Uterus (tissue), 4 donors: Measurements from ENCODE around the gene C2CD2L. TPM values are rescaled to one million over a fixed set of nuclear protein-coding genes. Genes with fewer than 3 reads are reported as not detected.
A peak's percentile ranks its signal among the peaks of the same experiment; 100 is the strongest.
"Not testable (repeated sequence)": the region's sequence is repeated elsewhere in the genome, so short reads cannot be mapped to it uniquely, and the experiment has no call there.

ENCODE experiments used
- DNase-seq, 2 donors: peaks; one replicate each; pipeline ENCODE4 v3.0.0-alpha.2; 2019 to 2020
- H3K27ac ChIP-seq, 2 donors: fragments of 200-600 bp; sonication (generic); 1 replicate in 1 of 2; 2 replicates in 1 of 2; pipeline ENCODE4 v1.5.1; 2016 to 2018
- H3K27me3 ChIP-seq, 2 donors: fragments of 200-600 bp; sonication (generic); one replicate each; pipeline ENCODE4 v1.5.1; 2018 to 2019; ENCODE audit warnings: control low read depth in 1 of 2
- H3K36me3 ChIP-seq, 2 donors: fragments of 200-600 bp; sonication (generic); one replicate each; pipeline ENCODE4 v1.5.1; 2019; ENCODE audit warnings: control low read depth in 1 of 2
- H3K4me1 ChIP-seq, 2 donors: fragments of 200-600 bp; sonication (generic); one replicate each; pipeline ENCODE4 v1.5.1; 2018 to 2019; ENCODE audit warnings: control low read depth in 1 of 2
- H3K4me3 ChIP-seq, 2 donors: fragments of 200-600 bp; sonication (generic); 1 replicate in 1 of 2; 2 replicates in 1 of 2; pipeline ENCODE4 v1.5.1; 2018 to 2019; ENCODE audit warnings: mild to moderate bottlenecking in 1 of 2
- H3K9me3 ChIP-seq, 2 donors: fragments of 200-600 bp; sonication (generic); one replicate each; pipeline ENCODE4 v1.5.1; 2019; ENCODE audit warnings: control low read depth in 1 of 2
- CTCF ChIP-seq, 4 experiments: fragments of 200-600 bp in 2 of 4; fragments of 450-650 bp in 2 of 4; sonication (generic) in 2 of 4; IDR thresholded peaks; one replicate each; pipeline ENCODE4 v1.5.1; 2016 to 2019; ENCODE audit warnings: antibody characterized with exemption in 4 of 4, mild to moderate bottlenecking in 2 of 4, moderate library complexity in 1 of 4
- POLR2A ChIP-seq, 2 donors: fragments of 450-650 bp; IDR thresholded peaks; one replicate each; pipeline ENCODE4 v1.6.1; 2016; ENCODE audit warnings: antibody characterized with exemption in 2 of 2, mild to moderate bottlenecking in 1 of 2, moderate library complexity in 1 of 2
- intact Hi-C: fragments of 100-400 bp; cut with DNase I; formaldehyde crosslinking; loops from one replicate; pipeline ENCODE4 v1.15.1; 2023; ENCODE audit warnings: low total_unique reads
- total RNA-seq, 4 donors: library from RNA; depleted of rRNA in 3 of 4; stranded (reverse); fragments of >200 nt in 3 of 4; gene quantifications; one replicate each; pipeline versions ENCODE4 v1.1.0 to v1.2.4, GENCODE V29; 2014 to 2023
- donor health status: DM: yes; HTN: yes; CAD: no.

C2CD2L gene
- total RNA-seq, 4 donors from 2014 or later, result 1.8 to 14.3 (median 2.7) TPM

DNA sequence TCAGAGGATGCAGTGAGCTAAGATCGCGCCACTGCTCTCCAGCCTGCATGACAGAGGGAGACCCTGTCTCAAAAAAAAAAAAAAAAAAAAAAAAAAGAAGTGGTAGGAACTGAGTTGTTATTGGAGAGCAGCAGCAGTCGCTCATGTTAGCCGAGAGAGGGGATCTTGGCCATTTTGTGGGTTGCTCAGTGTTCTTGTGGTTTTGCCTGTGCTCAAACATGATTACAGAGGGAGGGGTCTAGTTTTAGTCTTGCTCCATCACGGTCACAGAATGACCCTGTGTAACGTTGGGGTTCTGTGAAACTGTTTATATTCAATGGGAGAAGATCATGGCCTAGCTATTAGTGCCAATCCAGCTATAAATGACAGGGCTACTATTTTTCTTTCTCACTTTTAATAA, 7.4 kb upstream of the C2CD2L start:
- no peak for TF ChIP-seq CTCF (IDR thresholded peaks at IDR 0.05)
- TF ChIP-seq POLR2A (IDR thresholded peaks at IDR 0.05), result no peak
- no peak overlapping the region for H3K27ac ChIP-seq
- DNase-seq, result no peak
- no peaks in the 10 kb centered on the region for H3K36me3 ChIP-seq
- no peaks in the 10 kb centered on the region for H3K9me3 ChIP-seq
- no peak overlapping the region for H3K4me3 ChIP-seq
- H3K27me3 ChIP-seq, result no peaks in the 10 kb centered on the region
- peaks cover 0 to 12% of the 10 kb centered on the region in 2 donors for H3K4me1 ChIP-seq
- intact Hi-C loops, result loop anchor here (10.0 kb wide), 1 partner anchor 235 kb away; the partner anchor contains the start of gene RNF26

- Histone ChIP-seq H3K27me3 (no peaks in the 10 kb centered on the region), H3K36me3 (no peaks in the 10 kb centered on the region), H3K9me3 (no peaks in the 10 kb centered on the region), H3K4me3 (peak overlapping the region; percentile 63 to 86), H3K27ac (no peak overlapping the region), H3K4me1 (peaks cover 0 to 12% of the 10 kb centered on the region in 2 donors)
- intact Hi-C loops, result no loop called here
- no peak for DNase-seq
- TF ChIP-seq CTCF (IDR thresholded peaks at IDR 0.05) (no peak), POLR2A (IDR thresholded peaks at IDR 0.05) (no peak)
These were observed 6.7 kb upstream of the C2CD2L start for GRCh38 chr11:119100246-119100970.

DNA sequence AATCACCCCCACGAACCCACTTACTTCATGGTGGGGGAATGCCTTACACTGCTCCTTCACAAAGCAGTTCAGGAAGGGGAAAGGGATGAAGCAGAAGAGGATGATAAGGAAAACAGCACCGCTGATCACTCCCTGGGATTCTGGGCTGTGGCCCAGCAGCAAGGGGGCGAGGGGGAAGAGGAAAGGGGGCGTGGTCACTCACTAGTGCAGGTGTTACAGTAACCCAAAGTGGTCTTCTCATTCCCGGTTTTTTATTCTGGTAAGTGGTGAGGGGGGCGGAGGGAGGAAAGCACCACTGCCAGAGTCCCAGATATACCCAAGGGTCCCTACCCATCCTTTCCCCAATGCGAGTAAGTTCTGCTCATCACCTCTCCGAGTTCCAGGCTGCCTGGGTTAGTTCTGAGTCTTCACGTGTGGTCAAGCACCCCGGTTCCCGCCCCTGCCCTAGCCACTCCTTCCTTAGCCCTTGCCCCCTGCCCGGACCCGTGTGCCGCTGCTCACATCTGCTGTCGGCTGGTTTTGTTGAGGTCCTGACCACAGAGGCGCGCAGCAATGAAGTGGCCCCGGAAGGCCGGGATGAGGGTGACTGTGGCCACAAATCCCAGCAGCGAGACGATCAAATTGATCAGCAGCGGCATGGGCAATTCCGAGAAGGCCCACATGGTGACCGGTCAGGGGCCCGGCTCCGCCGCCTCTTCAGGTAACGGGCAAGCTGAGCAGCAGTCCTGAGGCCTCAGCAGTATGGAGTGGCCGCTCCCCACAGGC, 6.0 kb upstream of the C2CD2L start:
- peak overlapping the region; percentile 92 to 97 for H3K27ac ChIP-seq
- no peaks in the 10 kb centered on the region for H3K27me3 ChIP-seq
- no peak for DNase-seq
- peak in 1 of 4 experiments; percentile 12 for TF ChIP-seq CTCF (IDR thresholded peaks at IDR 0.05)
- TF ChIP-seq POLR2A (IDR thresholded peaks at IDR 0.05), result no peak
- H3K9me3 ChIP-seq, result no peaks in the 10 kb centered on the region
- intact Hi-C loops, result no loop called here
- no peaks in the 10 kb centered on the region for H3K36me3 ChIP-seq
- H3K4me1 ChIP-seq, result peaks cover 0 to 12% of the 10 kb centered on the region in 2 donors
- H3K4me3 ChIP-seq, result peak overlapping the region; percentile 63 to 86

- no peaks in the 10 kb centered on the region for H3K9me3 ChIP-seq
- H3K4me3 ChIP-seq, result peak within 1 kb of the TSS; percentile 63 to 86
- H3K4me1 ChIP-seq, result peaks cover 0 to 17% of the 10 kb centered on the region in 2 donors
- H3K27ac ChIP-seq, result peak within 1 kb of the TSS; percentile 92 to 97
- DNase-seq, result peak; percentile 88 to 95
- intact Hi-C loops, result no loop called here
- H3K27me3 ChIP-seq, result no peaks in the 10 kb centered on the region
- TF ChIP-seq CTCF (IDR thresholded peaks at IDR 0.05) (no peak), POLR2A (IDR thresholded peaks at IDR 0.05) (peak in 1 of 2 donors; percentile 40)
- no peaks in the 10 kb centered on the region for H3K36me3 ChIP-seq
These were observed 5.3 kb upstream of the C2CD2L start, which contains the start of gene DPAGT1 for GRCh38 chr11:119101759-119102423. TSS of gene DPAGT1 (minus strand) at chr11:119101853. CDS start at chr11:119101655, 198 bp downstream.

- DNase-seq, H3K36me3 ChIP-seq, H3K27me3 ChIP-seq, intact Hi-C loops, H3K9me3 ChIP-seq: not testable (repeated sequence)
- Histone ChIP-seq H3K27ac (peak overlapping the region; percentile 92 to 97), H3K4me3 (peak overlapping the region; percentile 63 to 86), H3K4me1 (peaks cover 0 to 17% of the 10 kb centered on the region in 2 donors)
These were observed 3.9 kb upstream of the C2CD2L start for GRCh38 chr11:119103161-119103664.
